ENCODE measurements around the gene MPPED2.

- TF ChIP-seq CTCF (IDR thresholded peaks at IDR 0.05), result no peak
- TF ChIP-seq POLR2AphosphoS5 (IDR thresholded peaks at IDR 0.05), result no peak
Observed at GRCh38 chr11:30579415-30580175, 6.6 kb downstream of the MPPED2 start.

Data from stomach (tissue), 4 donors.